H9 (cell line): ENCODE results near the gene NSUN5. TPM values are rescaled to one million over a fixed set of nuclear protein-coding genes. Genes with fewer than 3 reads are reported as not detected.
"Not testable (repeated sequence)": the region's sequence is repeated elsewhere in the genome, so short reads cannot be mapped to it uniquely, and the experiment has no call there.

Source experiments
- DNase-seq: peaks from one replicate; pipeline ENCODE4 v3.0.0-alpha.2; 2017
- H2AFZ ChIP-seq: one replicate; pipeline ENCODE4 v1.6.1; 2013; ENCODE audit warnings: mild to moderate bottlenecking, low read length, control low read depth, moderate library complexity
- H2AK5ac ChIP-seq: 2 replicates; pipeline ENCODE4 v1.6.1; 2013; ENCODE audit warnings: low read length, control low read depth, mixed read lengths; ENCODE audit not compliant: insufficient read length
- H2BK120ac ChIP-seq: one replicate; pipeline ENCODE4 v1.6.1; 2013; ENCODE audit warnings: low read depth, mild to moderate bottlenecking, low read length, control low read depth, inconsistent platforms; ENCODE audit not compliant: poor library complexity, severe bottlenecking
- H2BK12ac ChIP-seq: 2 replicates; pipeline ENCODE4 v1.6.1; 2013; ENCODE audit warnings: low read length, control low read depth, mixed read lengths, low read depth; ENCODE audit not compliant: insufficient read length
- H2BK15ac ChIP-seq: 2 replicates; pipeline ENCODE4 v1.6.1; 2013; ENCODE audit warnings: low read depth, low read length, control low read depth
- H2BK20ac ChIP-seq: one replicate; pipeline ENCODE4 v1.6.1; 2013; ENCODE audit warnings: low read depth, mild to moderate bottlenecking, low read length, control low read depth, inconsistent platforms; ENCODE audit not compliant: poor library complexity, severe bottlenecking
- H2BK5ac ChIP-seq: 2 replicates; pipeline ENCODE4 v1.6.1; 2013; ENCODE audit warnings: low read length, control low read depth, mixed read lengths; ENCODE audit not compliant: insufficient read length
- H3K14ac ChIP-seq: 2 replicates; pipeline ENCODE4 v1.6.1; 2013; ENCODE audit warnings: low read length, control low read depth; ENCODE audit not compliant: insufficient read depth
- H3K18ac ChIP-seq: 2 replicates; pipeline ENCODE4 v1.6.1; 2013; ENCODE audit warnings: low read depth, mild to moderate bottlenecking, mixed read lengths, low read length, control low read depth; ENCODE audit not compliant: insufficient read length
- H3K23ac ChIP-seq: 2 replicates; pipeline ENCODE4 v1.6.1; 2013; ENCODE audit warnings: low read length, control low read depth, mixed read lengths, low read depth; ENCODE audit not compliant: insufficient read length
- H3K23me2 ChIP-seq: 2 replicates; pipeline ENCODE4 v1.6.1; 2013; ENCODE audit warnings: low read depth, mild to moderate bottlenecking, mixed read lengths, low read length, control low read depth; ENCODE audit not compliant: insufficient read length, poor library complexity, severe bottlenecking
- H3K27ac ChIP-seq: 2 replicates; pipeline ENCODE4 v1.5.1; 2013; ENCODE audit warnings: low read length, control low read depth, mixed read lengths, low read depth; ENCODE audit not compliant: insufficient read length
- H3K27me3 ChIP-seq: 2 replicates; pipeline ENCODE4 v1.6.1; 2013; ENCODE audit warnings: low read length, control low read depth, inconsistent platforms; ENCODE audit not compliant: insufficient read depth
- H3K4ac ChIP-seq: 2 replicates; pipeline ENCODE4 v1.6.1; 2013; ENCODE audit warnings: low read depth, mild to moderate bottlenecking, control low read depth, inconsistent platforms, low read length, moderate library complexity
- H3K4me1 ChIP-seq: 2 replicates; pipeline ENCODE4 v1.6.1; 2013; ENCODE audit warnings: low read length, control low read depth, inconsistent platforms; ENCODE audit not compliant: insufficient read depth
- H3K4me2 ChIP-seq: 2 replicates; pipeline ENCODE4 v1.6.1; 2013; ENCODE audit warnings: low read length, control low read depth, mixed read lengths; ENCODE audit not compliant: insufficient read length, insufficient read depth
- H3K56ac ChIP-seq: 2 replicates; pipeline ENCODE4 v1.6.1; 2013; ENCODE audit warnings: low read depth, mild to moderate bottlenecking, mixed read lengths, low read length, control low read depth; ENCODE audit not compliant: insufficient read length
- H3K79me1 ChIP-seq: 2 replicates; pipeline ENCODE4 v1.6.1; 2013; ENCODE audit warnings: low read depth, mild to moderate bottlenecking, moderate library complexity, low read length, control low read depth, inconsistent platforms; ENCODE audit not compliant: insufficient read depth, poor library complexity, severe bottlenecking
- H3K79me2 ChIP-seq: 2 replicates; pipeline ENCODE4 v1.6.1; 2013; ENCODE audit warnings: low read length, control low read depth, inconsistent platforms; ENCODE audit not compliant: insufficient read depth
- H3K9ac ChIP-seq: 2 replicates; pipeline ENCODE4 v1.6.1; 2013; ENCODE audit warnings: low read length, control low read depth, mixed read lengths; ENCODE audit not compliant: insufficient read length; ENCODE audit errors: extremely low read depth
- H3K9me3 ChIP-seq: one replicate; pipeline ENCODE4 v1.6.1; 2013; ENCODE audit warnings: low read depth, low read length, inconsistent platforms; ENCODE audit not compliant: control insufficient read depth
- H3T11ph ChIP-seq: one replicate; pipeline ENCODE4 v1.6.1; 2013; ENCODE audit warnings: mild to moderate bottlenecking, low read length, control low read depth, inconsistent platforms
- H4K20me1 ChIP-seq: one replicate; pipeline ENCODE4 v1.6.1; 2013; ENCODE audit not compliant: control insufficient read depth, insufficient read length, insufficient read depth
- H4K5ac ChIP-seq: 2 replicates; pipeline ENCODE4 v1.6.1; 2013; ENCODE audit warnings: low read depth, mild to moderate bottlenecking, mixed read lengths, low read length, control low read depth; ENCODE audit not compliant: insufficient read length
- H4K8ac ChIP-seq: replicated peaks from 2 replicates; pipeline ENCODE4 v1.6.1; 2013; ENCODE audit warnings: low read length, control low read depth, mixed read lengths, low read depth; ENCODE audit not compliant: insufficient read length
- H4K91ac ChIP-seq: 2 replicates; pipeline ENCODE4 v1.6.1; 2013; ENCODE audit warnings: low read depth, mild to moderate bottlenecking, moderate library complexity, mixed read lengths, low read length, control low read depth; ENCODE audit not compliant: insufficient read length
- H3K27ac Mint-ChIP-seq, 3 experiments: 2 replicates in 2 of 3; 3 replicates in 1 of 3; pipeline ENCODE4 v1.8.0; 2020 to 2021; ENCODE audit warnings: mixed read lengths in 3 of 3, mild to moderate bottlenecking in 1 of 3, moderate library complexity in 1 of 3
- H3K27me3 Mint-ChIP-seq: 2 replicates; pipeline ENCODE4 v1.8.0; 2021; ENCODE audit warnings: low read depth, mild to moderate bottlenecking, moderate library complexity, mixed read lengths
- H3K36me3 Mint-ChIP-seq, 3 experiments: 2 replicates in 2 of 3; 3 replicates in 1 of 3; pipeline ENCODE4 v1.8.0; 2020 to 2021; ENCODE audit warnings: low read depth in 3 of 3, mixed read lengths in 3 of 3; ENCODE audit not compliant: insufficient read depth in 1 of 3
- H3K4me1 Mint-ChIP-seq, 2 experiments: 2 replicates each; pipeline ENCODE4 v1.8.0; 2020; ENCODE audit warnings: mixed read lengths in 2 of 2
- H3K4me3 Mint-ChIP-seq, 2 experiments: 2 replicates in 1 of 2; 3 replicates in 1 of 2; pipeline ENCODE4 v1.8.0; 2020 to 2021; ENCODE audit warnings: mild to moderate bottlenecking in 2 of 2, mixed read lengths in 2 of 2, moderate library complexity in 1 of 2
- H3K9me3 Mint-ChIP-seq, 2 experiments: 2 replicates in 1 of 2; 3 replicates in 1 of 2; pipeline ENCODE4 v1.8.0; 2020; ENCODE audit warnings: mild to moderate bottlenecking in 2 of 2, mixed read lengths in 2 of 2, moderate library complexity in 1 of 2
- WGBS: extraction: QIAGEN DNeasy Blood & Tissue Kit; methylation state at CpG from one replicate; pipeline ENCODE4 v1.1.7; 2013; ENCODE audit warnings: missing lambda C conversion rate, low lambda C conversion rate, mixed read lengths; ENCODE audit not compliant: insufficient read length; ENCODE audit errors: extremely low coverage; 5-methylcytosine and 5-hydroxymethylcytosine counted together
- total RNA-seq: library from RNA; stranded (reverse); gene quantifications from 2 replicates; pipeline ENCODE4 v1.2.1, GENCODE V29; 2021
- TF ChIP-seq, protein P1 (sequence below): fragments of 200-600 bp; sonication (generic); conservative IDR thresholded peaks from 3 replicates; pipeline ENCODE4 v1.8.0; 2021; ENCODE audit warnings: antibody characterized with exemption, mild to moderate bottlenecking

NSUN5 gene
- total RNA-seq, 1 experiment from 2014 or later, result 64.2 TPM

DNA sequence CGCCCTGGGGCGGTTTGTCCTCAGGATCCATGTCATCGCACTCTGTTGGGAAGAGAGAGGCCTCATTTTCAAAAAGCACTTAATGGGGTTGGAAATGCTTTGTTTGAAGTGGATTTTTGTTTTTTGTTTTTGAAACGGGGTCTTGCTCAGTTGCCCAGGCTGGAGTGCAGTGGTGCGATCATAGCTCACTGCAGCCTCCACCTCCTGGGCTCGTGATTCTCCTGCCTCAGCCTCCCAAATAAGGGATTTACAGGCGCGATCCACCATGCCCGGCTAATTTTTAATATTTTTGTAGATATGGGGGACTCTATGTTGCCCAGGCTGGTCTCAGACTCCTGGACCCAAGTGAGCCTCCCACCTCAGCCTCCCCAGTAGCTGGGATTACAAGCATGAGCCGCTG is 20.1 kb upstream of the NSUN5 start:
- no CpG with 5 or more reads among the region's 10 CpGs for WGBS
- no peak overlapping the region for H3K27ac Mint-ChIP-seq
- H3K4me1 Mint-ChIP-seq, result peaks cover 12 to 24% of the 10 kb centered on the region in 2 experiments
- Histone ChIP-seq H3K23ac (no peak overlapping the region), H2BK12ac (no peak overlapping the region), H3K4me1 (0 out of 2 replicates have a peak, but pooled peaks cover 2% of the 10 kb centered on the region), H3K23me2 (no peaks in the 10 kb centered on the region), H3K14ac (no peak overlapping the region), H3K9ac (no peak overlapping the region), H3K79me1 (no peaks in the 10 kb centered on the region), H2BK5ac (no peak overlapping the region), H3K56ac (no peak overlapping the region), H4K20me1 (no peaks in the 10 kb centered on the region), H3K79me2 (no peaks in the 10 kb centered on the region), H2AK5ac (no peak overlapping the region), H2BK20ac (no peak overlapping the region), H3K18ac (no peak overlapping the region), H3K9me3 (no peaks in the 10 kb centered on the region), H4K5ac (no peak overlapping the region), H2AFZ (no peak overlapping the region), H2BK120ac (no peak overlapping the region), H4K8ac (no peak overlapping the region), H3T11ph (no peak overlapping the region), H3K27me3 (no peaks in the 10 kb centered on the region), H3K4me2 (no peak overlapping the region), H3K27ac (no peak overlapping the region), H2BK15ac (no peak overlapping the region), H4K91ac (no peak overlapping the region), H3K4ac (no peak overlapping the region)
- H3K4me3 Mint-ChIP-seq, result no peak overlapping the region
- no peaks in the 10 kb centered on the region for H3K36me3 Mint-ChIP-seq
- H3K9me3 Mint-ChIP-seq, result no peaks in the 10 kb centered on the region; a peak in 1 of 5 replicates
- TF ChIP-seq, protein P1, sequence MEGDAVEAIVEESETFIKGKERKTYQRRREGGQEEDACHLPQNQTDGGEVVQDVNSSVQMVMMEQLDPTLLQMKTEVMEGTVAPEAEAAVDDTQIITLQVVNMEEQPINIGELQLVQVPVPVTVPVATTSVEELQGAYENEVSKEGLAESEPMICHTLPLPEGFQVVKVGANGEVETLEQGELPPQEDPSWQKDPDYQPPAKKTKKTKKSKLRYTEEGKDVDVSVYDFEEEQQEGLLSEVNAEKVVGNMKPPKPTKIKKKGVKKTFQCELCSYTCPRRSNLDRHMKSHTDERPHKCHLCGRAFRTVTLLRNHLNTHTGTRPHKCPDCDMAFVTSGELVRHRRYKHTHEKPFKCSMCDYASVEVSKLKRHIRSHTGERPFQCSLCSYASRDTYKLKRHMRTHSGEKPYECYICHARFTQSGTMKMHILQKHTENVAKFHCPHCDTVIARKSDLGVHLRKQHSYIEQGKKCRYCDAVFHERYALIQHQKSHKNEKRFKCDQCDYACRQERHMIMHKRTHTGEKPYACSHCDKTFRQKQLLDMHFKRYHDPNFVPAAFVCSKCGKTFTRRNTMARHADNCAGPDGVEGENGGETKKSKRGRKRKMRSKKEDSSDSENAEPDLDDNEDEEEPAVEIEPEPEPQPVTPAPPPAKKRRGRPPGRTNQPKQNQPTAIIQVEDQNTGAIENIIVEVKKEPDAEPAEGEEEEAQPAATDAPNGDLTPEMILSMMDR, result no peak
- DNase-seq, result no peak
- peaks cover 2% of the 10 kb centered on the region for H3K27me3 Mint-ChIP-seq

DNA sequence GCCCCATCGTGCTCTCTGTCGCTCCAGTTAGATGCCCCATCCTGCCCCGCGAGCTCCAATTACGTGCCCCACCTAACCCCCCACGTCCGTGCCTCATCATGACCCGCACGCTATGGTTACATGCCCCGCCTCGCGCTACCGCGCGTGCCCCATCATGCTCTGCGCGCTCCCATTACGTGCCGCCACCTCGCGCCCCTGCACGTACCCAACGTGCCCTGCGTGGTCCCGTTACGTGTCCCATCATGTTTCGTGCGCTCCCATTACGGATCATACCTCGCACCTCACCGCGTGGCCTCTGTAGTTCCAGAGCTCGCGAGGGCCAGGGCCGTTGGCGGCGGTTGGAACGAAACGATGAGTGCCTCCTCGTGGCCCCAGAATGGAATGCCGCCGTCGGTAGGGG is 19.3 kb upstream of the NSUN5 start, which contains the start of the genes FKBP6 and TRIM50:
Gene FKBP6, plus strand, starts transcription at position 240 of the 400 bp plus-strand sequence. CDS start 268 bp downstream, outside the sequence.
Gene TRIM50, minus strand, starts transcription at position 161 of the 400 bp plus-strand sequence. CDS start 3,295 bp downstream, outside the sequence.
- not testable (repeated sequence) for H3K56ac ChIP-seq, H4K8ac ChIP-seq, H2BK5ac ChIP-seq, H3K36me3 Mint-ChIP-seq, H3K27me3 Mint-ChIP-seq, H3K27ac ChIP-seq, H3K9me3 Mint-ChIP-seq, H2AFZ ChIP-seq, H3K79me2 ChIP-seq, H3K23ac ChIP-seq, H3K4me1 ChIP-seq, H2BK15ac ChIP-seq, H3K9me3 ChIP-seq, H3T11ph ChIP-seq, H3K23me2 ChIP-seq, H2BK120ac ChIP-seq, H4K20me1 ChIP-seq, H2BK20ac ChIP-seq, DNase-seq, H3K14ac ChIP-seq, H2AK5ac ChIP-seq, H3K4me2 ChIP-seq, H2BK12ac ChIP-seq, H4K91ac ChIP-seq, H3K79me1 ChIP-seq, H3K27ac Mint-ChIP-seq, H3K9ac ChIP-seq, H4K5ac ChIP-seq, H3K27me3 ChIP-seq, H3K4me3 Mint-ChIP-seq, H3K4ac ChIP-seq, H3K18ac ChIP-seq
- no CpG with 5 or more reads among the region's 43 CpGs for WGBS
- H3K4me1 Mint-ChIP-seq, result peaks cover 12 to 24% of the 10 kb centered on the region in 2 experiments
